Measurements from ENCODE around the gene SLC30A9.

The SLC30A9 gene

DNA sequence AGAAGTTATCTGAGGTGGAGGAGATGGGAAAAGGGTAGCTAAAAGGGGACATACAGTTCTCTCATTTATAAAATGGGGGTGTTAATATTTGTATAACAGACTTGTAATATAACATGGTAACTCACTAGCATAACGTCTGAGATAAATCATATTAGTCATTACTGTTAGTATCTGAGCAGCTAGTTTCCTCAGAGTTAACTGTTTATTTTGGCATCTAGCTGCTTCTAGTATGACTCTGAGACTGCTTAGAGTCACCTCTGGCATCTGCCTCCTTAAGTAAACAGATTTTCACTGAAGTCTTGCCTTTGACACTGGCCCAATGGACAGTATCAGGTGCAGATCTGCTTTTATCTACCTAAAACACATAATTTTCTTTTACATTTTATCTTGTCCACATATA is 58.1 kb downstream of the SLC30A9 start:
- TF ChIP-seq, protein P1, sequence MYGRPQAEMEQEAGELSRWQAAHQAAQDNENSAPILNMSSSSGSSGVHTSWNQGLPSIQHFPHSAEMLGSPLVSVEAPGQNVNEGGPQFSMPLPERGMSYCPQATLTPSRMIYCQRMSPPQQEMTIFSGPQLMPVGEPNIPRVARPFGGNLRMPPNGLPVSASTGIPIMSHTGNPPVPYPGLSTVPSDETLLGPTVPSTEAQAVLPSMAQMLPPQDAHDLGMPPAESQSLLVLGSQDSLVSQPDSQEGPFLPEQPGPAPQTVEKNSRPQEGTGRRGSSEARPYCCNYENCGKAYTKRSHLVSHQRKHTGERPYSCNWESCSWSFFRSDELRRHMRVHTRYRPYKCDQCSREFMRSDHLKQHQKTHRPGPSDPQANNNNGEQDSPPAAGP (tag by site-specific recombination; IDR thresholded peaks at IDR 0.05): no peak
- TF ChIP-seq ZNF629 (tag by site-specific recombination; IDR thresholded peaks at IDR 0.05): no peak
- TF ChIP-seq ZNF830 (tag by site-specific recombination; IDR thresholded peaks at IDR 0.05; ENCODE audit: low read depth): no peak
- Histone ChIP-seq H3K4me3 (ENCODE audit: low read depth, low read length) (no peak overlapping the region), H3K9me3 (ENCODE audit: control insufficient read depth, insufficient read depth, low read depth, low read length) (no peaks in the 10 kb centered on the region), H3K27ac (ENCODE audit: extremely low read depth, low read depth, low read length) (no peak overlapping the region), H3K36me3 (ENCODE audit: control insufficient read depth in 2 of 2, insufficient read depth in 1 of 2, low read length in 2 of 2) (peaks cover 14 to 39% of the 10 kb centered on the region in 2 experiments), H3K4me1 (ENCODE audit: control insufficient read depth, insufficient read depth, low read length) (no peaks in the 10 kb centered on the region)
- POLR2A ChIA-PET: interaction anchor here (0.6 kb wide), 1 partner anchor 324 kb away, joined by 3 read pairs; no protein-coding TSS in a partner anchor
- CTCF ChIA-PET: no interaction called here

DNA sequence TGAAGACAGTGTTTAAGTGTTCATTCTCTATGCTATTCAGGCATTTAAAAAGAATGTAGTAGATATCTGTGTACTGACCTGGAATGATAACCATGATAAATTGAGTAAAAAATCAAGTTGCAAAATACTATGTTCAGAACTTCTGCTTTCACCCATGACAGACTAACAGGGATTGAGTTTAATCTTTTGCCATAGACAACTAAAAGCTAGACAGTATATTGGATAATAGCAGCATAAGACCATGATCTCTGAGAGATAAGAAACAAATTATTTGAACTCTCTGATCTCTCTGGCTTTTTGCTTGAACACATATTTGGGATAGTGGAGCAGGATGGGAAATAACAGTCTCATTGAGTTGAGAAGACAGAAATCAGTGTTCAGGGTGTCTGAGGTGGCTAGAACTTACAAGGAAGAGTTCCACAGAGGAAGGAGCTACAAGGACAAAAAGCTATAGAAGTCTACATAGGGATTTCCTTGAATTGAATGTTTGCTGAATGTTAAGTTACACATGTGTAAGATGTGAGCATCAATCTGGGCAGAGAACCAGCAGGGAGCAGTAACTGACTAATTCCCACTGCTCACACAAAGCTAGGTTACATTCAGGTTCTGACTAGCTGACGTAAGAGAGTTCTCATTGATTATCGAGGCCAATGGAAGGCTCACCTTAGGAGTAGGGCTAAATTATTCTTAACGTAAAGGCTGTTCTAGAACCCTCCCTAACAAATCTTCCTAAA is 60.4 kb downstream of the SLC30A9 start:
- CTCF ChIA-PET: no interaction called here
- Histone ChIP-seq H3K27ac (ENCODE audit: extremely low read depth, low read depth, low read length) (no peak overlapping the region), H3K4me3 (ENCODE audit: low read depth, low read length) (no peak overlapping the region), H3K4me1 (ENCODE audit: control insufficient read depth, insufficient read depth, low read length) (no peaks in the 10 kb centered on the region), H3K36me3 (ENCODE audit: control insufficient read depth in 2 of 2, insufficient read depth in 1 of 2, low read length in 2 of 2) (peaks cover 14 to 42% of the 10 kb centered on the region in 2 experiments), H3K9me3 (ENCODE audit: control insufficient read depth, insufficient read depth, low read depth, low read length) (no peaks in the 10 kb centered on the region)
- POLR2A ChIA-PET: no interaction called here
- TF ChIP-seq HOXA7 (CRISPR knock-in tag; IDR thresholded peaks at IDR 0.05; ENCODE audit: borderline replicate concordance) (no peak), ZNF843 (tag by site-specific recombination; IDR thresholded peaks at IDR 0.05) (no peak), ZNF404 (tag by site-specific recombination; IDR thresholded peaks at IDR 0.05) (no peak), HOXD13 (CRISPR knock-in tag; IDR thresholded peaks at IDR 0.05; ENCODE audit: borderline replicate concordance) (no peak)
- TF ChIP-seq, protein P2, sequence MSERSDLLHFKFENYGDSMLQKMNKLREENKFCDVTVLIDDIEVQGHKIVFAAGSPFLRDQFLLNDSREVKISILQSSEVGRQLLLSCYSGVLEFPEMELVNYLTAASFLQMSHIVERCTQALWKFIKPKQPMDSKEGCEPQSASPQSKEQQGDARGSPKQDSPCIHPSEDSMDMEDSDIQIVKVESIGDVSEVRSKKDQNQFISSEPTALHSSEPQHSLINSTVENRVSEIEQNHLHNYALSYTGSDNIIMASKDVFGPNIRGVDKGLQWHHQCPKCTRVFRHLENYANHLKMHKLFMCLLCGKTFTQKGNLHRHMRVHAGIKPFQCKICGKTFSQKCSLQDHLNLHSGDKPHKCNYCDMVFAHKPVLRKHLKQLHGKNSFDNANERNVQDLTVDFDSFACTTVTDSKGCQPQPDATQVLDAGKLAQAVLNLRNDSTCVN (tag by site-specific recombination; optimal IDR thresholded peaks at IDR 0.05): no peak

DNA sequence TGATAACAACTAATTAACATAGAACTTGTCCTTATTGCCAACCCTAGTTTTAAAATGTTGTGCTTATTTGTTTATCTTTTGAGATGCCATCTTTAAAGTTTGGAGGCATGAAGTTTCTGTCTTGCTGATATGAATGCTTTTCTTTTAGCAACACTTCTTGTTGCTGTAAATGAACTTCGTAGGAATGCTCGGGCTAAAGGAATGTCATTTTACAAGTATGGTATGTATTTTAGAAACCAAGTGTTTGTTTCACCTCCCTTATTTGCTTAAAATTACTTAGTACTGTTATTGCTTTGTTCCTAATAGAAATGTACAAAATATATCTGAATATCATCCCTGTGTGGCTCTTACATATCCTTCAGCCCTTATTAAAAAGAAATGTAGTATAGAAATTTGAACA is 76.1 kb downstream of the SLC30A9 start:
- no peaks in the 10 kb centered on the region for H3K4me1 ChIP-seq (ENCODE audit: control insufficient read depth, insufficient read depth, low read length)
- no peak overlapping the region for H3K4me3 ChIP-seq (ENCODE audit: low read depth, low read length)
- H3K36me3 ChIP-seq (ENCODE audit: control insufficient read depth in 2 of 2, insufficient read depth in 1 of 2, low read length in 2 of 2): peaks cover 0 to 35% of the 10 kb centered on the region in 2 experiments
- no peak overlapping the region for H3K27ac ChIP-seq (ENCODE audit: extremely low read depth, low read depth, low read length)
- ChIA-PET POLR2A (no interaction called here), CTCF (no interaction called here)
- TF ChIP-seq SALL2 (tag by site-specific recombination; IDR thresholded peaks at IDR 0.05; ENCODE audit: borderline replicate concordance): no peak
- no peak for TF ChIP-seq KLF9 (tag by site-specific recombination; IDR thresholded peaks at IDR 0.05; ENCODE audit: low read depth)
- no peak for TF ChIP-seq ZNF654 (tag by site-specific recombination; IDR thresholded peaks at IDR 0.05; ENCODE audit: low read depth)
- TF ChIP-seq ZNF341 (tag by site-specific recombination; IDR thresholded peaks at IDR 0.05; ENCODE audit: low read depth): no peak
- TF ChIP-seq, protein P3, sequence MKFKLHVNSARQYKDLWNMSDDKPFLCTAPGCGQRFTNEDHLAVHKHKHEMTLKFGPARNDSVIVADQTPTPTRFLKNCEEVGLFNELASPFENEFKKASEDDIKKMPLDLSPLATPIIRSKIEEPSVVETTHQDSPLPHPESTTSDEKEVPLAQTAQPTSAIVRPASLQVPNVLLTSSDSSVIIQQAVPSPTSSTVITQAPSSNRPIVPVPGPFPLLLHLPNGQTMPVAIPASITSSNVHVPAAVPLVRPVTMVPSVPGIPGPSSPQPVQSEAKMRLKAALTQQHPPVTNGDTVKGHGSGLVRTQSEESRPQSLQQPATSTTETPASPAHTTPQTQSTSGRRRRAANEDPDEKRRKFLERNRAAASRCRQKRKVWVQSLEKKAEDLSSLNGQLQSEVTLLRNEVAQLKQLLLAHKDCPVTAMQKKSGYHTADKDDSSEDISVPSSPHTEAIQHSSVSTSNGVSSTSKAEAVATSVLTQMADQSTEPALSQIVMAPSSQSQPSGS (tag by site-specific recombination; IDR thresholded peaks at IDR 0.05; ENCODE audit: low read depth): no peak
- no peak for TF ChIP-seq MEIS1 (CRISPR knock-in tag; IDR thresholded peaks at IDR 0.05; ENCODE audit: borderline replicate concordance)
- TF ChIP-seq ZNF624 (tag by site-specific recombination; IDR thresholded peaks at IDR 0.05): no peak
- no peak for TF ChIP-seq ZNF2 (tag by site-specific recombination; IDR thresholded peaks at IDR 0.05)
- TF ChIP-seq ZNF600 (tag by site-specific recombination; IDR thresholded peaks at IDR 0.05): no peak
- H3K9me3 ChIP-seq (ENCODE audit: control insufficient read depth, insufficient read depth, low read depth, low read length): no peaks in the 10 kb centered on the region

All from HEK293 (cell line).